Caco-2 (cell line): ENCODE data around the gene CDK14. TPM values are rescaled to one million over a fixed set of nuclear protein-coding genes. Genes with fewer than 3 reads are reported as not detected.
A peak's percentile ranks its signal among the peaks of the same experiment; 100 is the strongest.

Experiments
- BruUV-seq: library from RNA; stranded (reverse); fragments of 400-500 nt; replicated peaks from 2 replicates; lab custom pipeline; 2021; lab: Mats Ljungman, UMichigan
- CTCF ChIA-PET: fragments of 300-600 bp; sonication (Branson Sonifier 250); formaldehyde crosslinking; loops from one replicate; lab custom pipeline; 2022; ENCODE audit warnings: antibody characterized with exemption; lab: Charles Lee
- POLR2A ChIA-PET: fragments of 300-600 bp; sonication (Branson Sonifier 250); formaldehyde crosslinking; loops from one replicate; lab custom pipeline; 2022; ENCODE audit warnings: antibody characterized with exemption; lab: Charles Lee
- DNase-seq, 2 experiments: peaks; one replicate each; pipeline versions ENCODE4 v3.0.0 to v3.0.0-alpha.2; 2020 to 2022
- H3K27me3 ChIP-seq: replicated peaks from 2 replicates; pipeline ENCODE4 v1.6.0; 2011; ENCODE audit warnings: low read length; ENCODE audit not compliant: control insufficient read depth, insufficient read depth
- H3K36me3 ChIP-seq: 2 replicates; pipeline ENCODE4 v1.5.1; 2011; ENCODE audit warnings: low read length; ENCODE audit not compliant: control insufficient read depth, insufficient read depth
- H3K4me1 ChIP-seq: fragments of 250-450 bp; sonication (Bioruptor Pico); 2 replicates; pipeline ENCODE4 v1.5.1; 2020; ENCODE audit warnings: mild to moderate bottlenecking
- H3K4me3 ChIP-seq: 2 replicates; pipeline ENCODE4 v1.5.1; 2011; ENCODE audit warnings: low read depth, mild to moderate bottlenecking, control low read depth, low read length
- H3K9me3 ChIP-seq: fragments of 250-450 bp; sonication (Bioruptor Pico); 2 replicates; pipeline ENCODE4 v1.5.1; 2020; ENCODE audit warnings: mild to moderate bottlenecking, moderate library complexity
- H3K27ac Mint-ChIP-seq: one replicate; pipeline ENCODE4 v1.8.0; 2022; ENCODE audit warnings: mixed read lengths; ENCODE audit not compliant: unreplicated experiment
- H3K27me3 Mint-ChIP-seq: one replicate; pipeline ENCODE4 v1.8.0; 2022; ENCODE audit warnings: mixed read lengths; ENCODE audit not compliant: insufficient read depth, unreplicated experiment
- H3K36me3 Mint-ChIP-seq: one replicate; pipeline ENCODE4 v1.8.0; 2022; ENCODE audit warnings: mild to moderate bottlenecking, mixed read lengths; ENCODE audit not compliant: insufficient read depth, unreplicated experiment
- H3K4me1 Mint-ChIP-seq: one replicate; pipeline ENCODE4 v1.8.0; 2022; ENCODE audit warnings: low read depth, mixed read lengths; ENCODE audit not compliant: unreplicated experiment
- H3K4me3 Mint-ChIP-seq: one replicate; pipeline ENCODE4 v1.8.0; 2022; ENCODE audit warnings: mild to moderate bottlenecking, moderate library complexity, mixed read lengths; ENCODE audit not compliant: unreplicated experiment
- H3K9me3 Mint-ChIP-seq: one replicate; pipeline ENCODE4 v1.8.0; 2022; ENCODE audit warnings: mixed read lengths; ENCODE audit not compliant: unreplicated experiment
- intact Hi-C: fragments of 100-400 bp; cut with micrococcal nuclease; formaldehyde crosslinking; loops from one replicate; pipeline ENCODE4 v1.10.0; 2022; ENCODE audit not compliant: unreplicated experiment
- total RNA-seq: library from RNA; stranded (reverse); gene quantifications from 2 replicates; pipeline ENCODE4 v1.2.3, GENCODE V29; 2022
- TF ChIP-seq, protein P1 (sequence below), 2 experiments: fragments of 200-600 bp in 1 of 2; IDR thresholded peaks; 1 replicate in 1 of 2; 2 replicates in 1 of 2; pipeline versions ENCODE4 v1.5.1 to v1.8.0; 2011 to 2022; ENCODE audit warnings: antibody characterized with exemption in 1 of 2, control low read depth in 1 of 2, inconsistent platforms in 1 of 2, low read depth in 1 of 2, low read length in 1 of 2, mild to moderate bottlenecking in 1 of 2, moderate library complexity in 1 of 2; ENCODE audit not compliant: insufficient read depth in 1 of 2, severe bottlenecking in 1 of 2, unreplicated experiment in 1 of 2

The CDK14 gene
- total RNA-seq, 1 experiment from 2014 or later = 18.2 TPM

DNA sequence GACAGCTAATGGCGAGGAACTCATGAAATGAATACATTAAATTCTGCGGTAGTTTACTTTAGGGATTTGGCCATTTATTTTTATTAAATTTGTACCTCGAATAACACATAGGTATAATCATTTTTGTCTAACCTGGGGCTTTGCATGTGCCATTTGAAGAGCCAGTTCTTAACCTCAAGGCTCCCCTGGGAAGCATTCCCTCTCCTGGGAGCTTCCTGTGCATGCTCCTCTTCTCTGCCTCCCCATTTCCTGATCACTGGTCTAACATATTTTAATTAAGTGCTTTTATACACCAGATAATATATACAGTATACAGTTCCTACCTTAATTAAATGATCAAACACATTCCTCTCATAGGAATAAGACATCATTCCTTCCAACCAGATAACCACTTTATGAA, 484.2 kb downstream of the CDK14 start:
- Mint-ChIP-seq H3K4me3 (no peak overlapping the region), H3K27me3 (no peaks in the 10 kb centered on the region), H3K9me3 (no peaks in the 10 kb centered on the region), H3K4me1 (no peaks in the 10 kb centered on the region), H3K36me3 (no peaks in the 10 kb centered on the region), H3K27ac (no peak overlapping the region)
- no peak for DNase-seq
- Histone ChIP-seq H3K9me3 (no peaks in the 10 kb centered on the region), H3K27me3 (no peaks in the 10 kb centered on the region), H3K4me3 (no peak overlapping the region), H3K4me1 (no peaks in the 10 kb centered on the region), H3K36me3 (no peaks in the 10 kb centered on the region)
- POLR2A ChIA-PET = no interaction called here
- BruUV-seq = no TSS peak
- intact Hi-C loops = no loop called here
- CTCF ChIA-PET = no interaction called here
- TF ChIP-seq, protein P1, sequence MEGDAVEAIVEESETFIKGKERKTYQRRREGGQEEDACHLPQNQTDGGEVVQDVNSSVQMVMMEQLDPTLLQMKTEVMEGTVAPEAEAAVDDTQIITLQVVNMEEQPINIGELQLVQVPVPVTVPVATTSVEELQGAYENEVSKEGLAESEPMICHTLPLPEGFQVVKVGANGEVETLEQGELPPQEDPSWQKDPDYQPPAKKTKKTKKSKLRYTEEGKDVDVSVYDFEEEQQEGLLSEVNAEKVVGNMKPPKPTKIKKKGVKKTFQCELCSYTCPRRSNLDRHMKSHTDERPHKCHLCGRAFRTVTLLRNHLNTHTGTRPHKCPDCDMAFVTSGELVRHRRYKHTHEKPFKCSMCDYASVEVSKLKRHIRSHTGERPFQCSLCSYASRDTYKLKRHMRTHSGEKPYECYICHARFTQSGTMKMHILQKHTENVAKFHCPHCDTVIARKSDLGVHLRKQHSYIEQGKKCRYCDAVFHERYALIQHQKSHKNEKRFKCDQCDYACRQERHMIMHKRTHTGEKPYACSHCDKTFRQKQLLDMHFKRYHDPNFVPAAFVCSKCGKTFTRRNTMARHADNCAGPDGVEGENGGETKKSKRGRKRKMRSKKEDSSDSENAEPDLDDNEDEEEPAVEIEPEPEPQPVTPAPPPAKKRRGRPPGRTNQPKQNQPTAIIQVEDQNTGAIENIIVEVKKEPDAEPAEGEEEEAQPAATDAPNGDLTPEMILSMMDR (IDR thresholded peaks at IDR 0.05; ENCODE audit: insufficient read depth in 1 of 2, low read depth in 1 of 2, low read length in 1 of 2, severe bottlenecking in 1 of 2, unreplicated experiment in 1 of 2) = no peak

- H3K27ac Mint-ChIP-seq = no peak overlapping the region
- no peaks in the 10 kb centered on the region for H3K4me1 Mint-ChIP-seq
- TF ChIP-seq, protein P1 (IDR thresholded peaks at IDR 0.05; ENCODE audit: insufficient read depth in 1 of 2, low read depth in 1 of 2, low read length in 1 of 2, severe bottlenecking in 1 of 2, unreplicated experiment in 1 of 2) = no peak
- Histone ChIP-seq H3K36me3 (no peaks in the 10 kb centered on the region), H3K9me3 (no peaks in the 10 kb centered on the region), H3K27me3 (no peaks in the 10 kb centered on the region), H3K4me1 (no peaks in the 10 kb centered on the region), H3K4me3 (no peak overlapping the region)
- intact Hi-C loops = no loop called here
- H3K36me3 Mint-ChIP-seq = no peaks in the 10 kb centered on the region
- H3K9me3 Mint-ChIP-seq = no peaks in the 10 kb centered on the region
- no peak for DNase-seq
- H3K4me3 Mint-ChIP-seq = no peak overlapping the region
- BruUV-seq = no TSS peak
- ChIA-PET POLR2A (no interaction called here), CTCF (no interaction called here)
- H3K27me3 Mint-ChIP-seq = no peaks in the 10 kb centered on the region
Observed at GRCh38 chr7:91082038-91082437, 485.9 kb downstream of the CDK14 start.

GRCh38 chr7:91082852-91083495, 486.9 kb downstream of the CDK14 start:
- BruUV-seq = no TSS peak
- Histone ChIP-seq H3K36me3 (no peaks in the 10 kb centered on the region), H3K4me1 (no peaks in the 10 kb centered on the region), H3K9me3 (no peaks in the 10 kb centered on the region), H3K27me3 (no peaks in the 10 kb centered on the region), H3K4me3 (no peak overlapping the region)
- intact Hi-C loops = no loop called here
- Mint-ChIP-seq H3K4me1 (no peaks in the 10 kb centered on the region), H3K27ac (no peak overlapping the region), H3K4me3 (no peak overlapping the region), H3K27me3 (no peaks in the 10 kb centered on the region), H3K36me3 (no peaks in the 10 kb centered on the region), H3K9me3 (no peaks in the 10 kb centered on the region)
- DNase-seq = no peak
- ChIA-PET POLR2A (no interaction called here), CTCF (no interaction called here)
- TF ChIP-seq, protein P1 (IDR thresholded peaks at IDR 0.05; ENCODE audit: insufficient read depth in 1 of 2, low read depth in 1 of 2, low read length in 1 of 2, severe bottlenecking in 1 of 2, unreplicated experiment in 1 of 2) = peak; percentile 38 to 49
